NAMALWA (cell line): ENCODE results near the gene IGSF10.
A peak's percentile ranks its signal among the peaks of the same experiment; 100 is the strongest.

Experiments used
- DNase-seq: peaks from one replicate; pipeline ENCODE4 v3.0.0-alpha.2; 2015; ENCODE audit warnings: low spot score

Gene IGSF10

GRCh38 chr3:151460228-151460627, 633 bp downstream of the IGSF10 start:
- no peak for DNase-seq

GRCh38 chr3:151459358-151459757, 1.5 kb downstream of the IGSF10 start:
- DNase-seq, result no peak

DNA sequence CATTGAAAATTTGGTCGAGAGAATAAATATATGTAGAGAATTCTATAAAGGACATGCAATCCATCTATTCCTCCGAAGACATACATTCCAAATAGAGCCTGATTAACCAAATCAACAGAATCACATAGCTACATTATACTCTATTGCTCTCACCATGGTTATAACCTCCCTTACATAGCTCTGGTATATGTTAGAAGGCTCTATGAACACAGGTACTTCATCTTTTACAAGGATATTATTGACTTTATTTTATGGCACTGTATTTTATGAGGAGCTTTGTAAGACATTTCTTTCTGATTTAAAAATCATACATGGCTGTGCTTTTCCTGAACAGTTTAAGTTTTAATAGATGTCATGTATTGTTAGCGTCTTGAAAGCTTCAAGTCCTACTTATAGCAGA, 4.8 kb downstream of the IGSF10 start:
- DNase-seq, result no peak

DNA sequence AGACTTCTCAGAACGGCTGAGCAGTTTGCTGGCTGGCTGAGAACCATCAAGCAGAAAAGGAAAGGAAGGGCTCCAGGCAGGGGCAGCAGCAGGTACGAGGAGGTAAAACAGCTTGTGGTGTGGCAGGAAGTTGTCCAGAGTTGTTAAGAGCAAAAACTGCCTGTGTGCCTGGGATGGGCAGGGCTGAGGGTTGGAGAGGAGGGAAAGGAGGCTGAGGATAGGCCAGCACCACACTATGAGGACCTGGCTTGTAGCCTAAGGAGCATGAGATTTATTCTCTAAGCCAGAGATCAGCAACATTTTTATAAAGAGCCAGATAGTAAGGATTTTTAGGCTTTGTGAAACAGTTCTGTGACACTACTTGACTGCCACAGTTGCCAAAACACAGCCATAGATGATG, 8.0 kb downstream of the IGSF10 start:
- DNase-seq, result no peak

DNA sequence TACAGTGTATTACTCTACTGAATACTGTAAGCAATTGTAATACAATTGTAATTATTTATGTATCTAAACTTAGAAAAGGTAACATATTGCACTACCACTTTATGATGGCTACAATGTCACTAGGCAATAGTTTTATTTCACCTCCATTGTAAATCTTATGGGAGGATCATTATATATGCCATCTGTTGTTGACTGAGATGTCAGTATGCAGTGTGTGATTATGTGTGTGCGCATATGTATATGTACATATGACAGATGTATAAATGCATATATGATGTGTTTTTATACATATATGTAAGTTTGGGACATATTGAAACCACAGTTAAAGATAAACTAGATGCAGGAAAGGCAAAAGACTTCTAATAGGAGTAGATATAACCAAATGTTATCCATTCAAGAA, 8.5 kb downstream of the IGSF10 start:
- no peak for DNase-seq

DNA sequence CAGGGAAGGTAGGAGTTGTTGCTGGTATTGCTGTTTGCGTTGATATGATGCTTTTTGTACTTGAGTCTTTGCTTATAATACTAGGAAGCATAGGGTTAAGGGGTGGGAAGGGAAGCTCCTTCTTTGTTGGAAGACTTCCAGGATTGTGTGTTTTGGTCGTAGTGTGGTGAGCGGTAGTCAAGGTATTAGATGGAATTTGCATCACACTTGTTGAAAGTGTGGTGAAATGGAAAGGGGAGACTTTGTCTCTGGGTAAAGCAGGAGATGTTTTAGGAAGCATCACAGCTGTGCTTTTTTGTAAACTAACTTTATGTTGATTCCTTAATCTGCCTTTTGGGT, 14.9 kb downstream of the IGSF10 start:
- DNase-seq, result no peak

DNA sequence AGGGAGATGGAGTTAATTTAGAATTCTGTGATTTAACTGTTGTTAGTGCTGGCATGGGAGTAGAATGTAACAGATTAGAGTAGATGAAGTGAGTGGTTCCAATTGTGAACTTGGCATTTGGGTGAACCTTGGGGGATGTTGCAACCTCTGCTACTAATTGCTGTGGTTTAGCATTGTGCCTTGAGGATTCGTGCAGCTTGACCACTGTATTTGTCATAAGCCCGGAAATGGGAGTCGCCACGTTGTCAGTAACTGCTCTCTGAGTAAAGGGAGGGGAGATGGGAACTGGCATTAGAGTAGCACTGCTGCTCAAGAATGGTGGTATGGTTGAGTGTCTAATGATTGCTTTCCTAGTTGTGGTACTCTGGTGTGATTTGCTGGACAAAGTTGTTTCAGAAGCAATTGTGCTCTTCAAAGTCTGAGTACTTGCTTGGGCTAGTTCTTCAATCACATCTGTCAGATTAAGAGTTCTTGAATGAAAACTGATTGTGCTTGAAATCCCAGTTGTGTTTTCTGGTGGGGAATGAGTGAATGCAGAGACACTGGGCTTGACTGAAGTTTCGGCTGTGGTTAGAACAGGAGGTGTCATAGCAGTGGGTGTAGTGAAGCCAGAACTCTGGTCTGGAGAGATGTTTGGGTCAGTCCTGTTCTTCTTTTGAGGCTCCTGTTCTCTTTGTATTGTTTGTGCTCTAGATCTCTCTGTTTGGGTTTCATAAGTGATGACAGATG, 15.4 kb downstream of the IGSF10 start:
- DNase-seq, result no peak

DNA sequence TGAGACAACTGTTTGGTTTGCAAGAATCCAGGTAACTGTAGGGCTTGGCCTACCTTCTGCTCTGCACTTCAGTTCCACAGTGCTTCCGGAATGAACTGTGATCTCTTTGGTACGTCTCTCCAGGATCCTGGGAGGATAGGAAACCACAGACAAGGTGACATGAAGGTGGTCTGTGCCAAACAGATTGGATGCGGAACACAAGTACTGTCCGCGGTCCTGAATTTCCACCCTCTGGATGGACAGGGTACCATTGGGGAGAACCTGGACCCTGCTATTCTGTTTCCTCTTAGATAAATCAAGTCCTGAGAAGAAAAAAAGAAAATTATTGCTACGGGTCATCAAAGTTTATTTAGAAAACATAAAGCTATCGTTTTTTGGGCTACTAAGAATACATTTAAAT, 17.3 kb downstream of the IGSF10 start:
- no peak for DNase-seq

- no peak for DNase-seq
Observed at GRCh38 chr3:151440940-151441339, 19.9 kb downstream of the IGSF10 start.

DNA sequence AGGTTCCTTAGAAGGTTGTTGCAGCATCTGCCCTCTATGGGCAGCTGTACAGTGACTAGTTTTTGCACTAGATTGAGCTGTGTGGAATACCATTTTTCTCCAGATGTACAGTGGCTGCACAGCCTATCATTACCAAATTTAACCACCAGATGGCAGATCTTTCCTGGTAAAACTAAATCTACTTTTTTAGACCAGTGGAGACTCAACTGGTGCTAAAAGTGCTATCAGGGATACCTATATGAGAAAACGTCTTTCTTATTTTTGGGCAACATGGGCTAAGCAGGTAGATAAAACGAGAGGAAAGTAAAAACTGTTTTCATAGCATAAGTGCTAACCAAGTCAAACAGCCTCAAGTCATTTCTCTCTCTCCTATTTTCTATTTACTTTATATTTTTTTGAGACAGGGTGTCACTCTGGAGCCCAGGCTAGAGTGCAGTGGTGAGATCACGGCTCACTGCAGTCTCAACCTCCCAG, 21.2 kb downstream of the IGSF10 start:
- DNase-seq, result peak; percentile 89

GRCh38 chr3:151437906-151438305, 23.0 kb downstream of the IGSF10 start:
- DNase-seq, result no peak

DNA sequence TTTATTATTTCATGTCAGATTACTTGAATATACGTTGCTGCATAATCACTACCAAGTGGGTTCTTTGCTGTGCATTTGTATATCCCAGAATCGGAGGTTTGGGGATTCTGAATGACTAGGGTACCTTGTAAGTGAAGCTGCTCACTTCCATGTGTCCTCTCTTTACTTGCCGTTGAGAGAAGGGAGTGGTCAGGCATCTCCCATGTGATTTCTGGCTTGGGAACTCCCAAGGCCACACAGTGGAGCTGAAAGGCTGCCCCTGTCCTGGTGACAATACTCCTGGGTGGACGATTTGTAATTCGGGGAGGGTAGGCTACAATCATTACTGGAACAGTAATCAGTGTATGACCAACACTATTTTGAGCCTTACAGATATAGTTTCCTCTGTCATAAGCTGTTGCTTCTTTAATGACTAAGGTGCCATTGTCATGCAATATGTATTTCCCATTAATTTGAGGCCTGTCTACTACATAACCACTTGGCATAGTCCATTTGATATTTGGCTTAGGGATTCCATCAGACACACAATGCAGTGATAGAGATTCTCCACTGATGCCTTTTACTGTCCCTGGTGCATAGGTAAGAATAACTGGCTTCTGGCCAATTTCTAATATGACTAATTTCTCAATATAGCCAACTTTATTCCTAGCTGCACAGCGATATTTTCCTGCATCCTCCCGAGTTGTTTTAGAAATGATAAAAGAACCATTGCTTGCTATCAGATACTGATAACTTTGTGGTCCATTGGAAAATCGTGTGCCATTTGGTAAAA, 24.0 kb downstream of the IGSF10 start:
- DNase-seq, result no peak

DNA sequence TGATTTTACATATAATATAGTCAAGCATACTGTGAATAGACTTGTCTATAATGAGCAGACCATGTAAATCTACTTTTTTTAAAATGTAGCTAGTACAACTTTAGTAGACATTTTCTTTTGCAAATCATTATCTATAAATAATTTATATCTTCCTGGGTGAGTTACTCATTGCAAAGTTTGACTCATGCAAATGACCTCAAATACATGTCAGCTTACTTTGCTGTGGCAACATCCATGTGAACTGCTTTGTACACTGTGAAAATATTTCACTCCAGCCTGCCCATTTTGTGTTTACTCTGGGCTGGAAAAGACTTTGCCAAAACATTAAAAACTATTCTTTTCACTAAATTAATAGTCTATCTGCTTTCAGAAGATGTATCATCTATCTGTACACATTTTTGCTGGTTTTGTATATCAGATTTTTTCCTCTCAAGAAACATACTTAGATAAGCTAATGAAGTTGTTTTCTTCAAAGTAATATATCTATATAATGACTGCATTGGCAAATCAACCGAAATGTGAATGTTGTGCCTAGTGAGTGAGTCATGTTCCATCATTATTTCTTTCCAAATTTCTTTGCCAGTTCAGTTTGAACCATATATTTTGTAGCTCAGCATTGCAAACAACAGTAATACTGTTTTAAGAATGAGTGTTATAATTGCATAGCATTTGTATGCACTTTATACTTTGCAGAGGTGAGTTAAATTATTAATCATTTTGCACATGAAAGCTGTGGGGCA, 26.5 kb downstream of the IGSF10 start:
- DNase-seq, result no peak

DNA sequence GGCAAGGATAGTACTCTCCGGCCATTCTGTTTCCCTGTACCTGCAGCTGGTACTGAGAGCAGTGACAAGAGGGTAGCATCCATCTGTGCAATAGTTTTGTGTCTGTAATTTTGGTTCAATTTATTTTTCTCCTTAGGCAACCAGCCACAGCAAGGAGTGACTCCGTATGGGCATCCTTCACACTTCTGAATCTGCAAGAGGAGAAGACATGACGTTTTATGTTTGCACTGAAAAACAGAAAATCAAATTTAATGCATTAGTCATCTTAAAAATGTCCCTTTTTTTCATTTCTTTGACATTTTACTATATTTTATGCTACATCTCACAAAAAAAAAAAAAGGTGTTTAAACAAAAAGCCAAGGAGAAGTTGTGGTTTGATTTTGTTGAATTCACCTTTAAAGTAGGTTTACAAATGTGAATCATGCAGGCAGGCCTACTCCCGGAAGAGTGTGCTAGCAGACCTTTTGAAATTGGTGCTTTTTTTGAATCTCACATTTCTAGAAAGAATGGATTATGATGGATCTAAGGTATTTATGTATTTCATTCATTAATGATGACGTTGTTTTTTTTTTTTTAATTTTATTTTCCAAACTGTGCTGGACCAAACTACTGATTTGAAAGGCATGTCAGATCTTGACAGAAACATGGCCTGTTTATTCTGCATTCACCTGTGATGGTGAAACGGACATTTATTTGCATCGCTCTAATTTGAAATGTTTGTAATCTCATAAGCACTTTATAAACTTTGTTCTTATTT, 28.1 kb downstream of the IGSF10 start:
- DNase-seq, result no peak

DNA sequence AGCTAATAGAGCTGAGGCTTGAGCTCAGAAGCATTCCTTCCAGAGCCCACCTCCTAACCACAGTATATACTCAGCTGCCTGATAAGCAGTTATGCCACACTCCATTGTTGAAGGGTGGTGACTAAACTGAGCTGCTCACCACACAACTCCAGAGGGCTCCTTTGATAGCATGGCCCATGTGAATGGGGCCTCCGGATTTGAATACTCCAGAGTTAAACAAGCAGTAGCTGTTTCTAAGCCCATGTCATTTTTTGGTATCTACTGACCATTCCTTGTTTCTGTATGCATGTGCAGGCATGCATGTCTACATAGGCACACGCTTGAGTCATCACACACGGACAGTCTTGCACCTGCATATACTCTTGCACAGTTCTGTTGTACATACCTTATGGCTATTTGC, 28.9 kb downstream of the IGSF10 start:
- no peak for DNase-seq

DNA sequence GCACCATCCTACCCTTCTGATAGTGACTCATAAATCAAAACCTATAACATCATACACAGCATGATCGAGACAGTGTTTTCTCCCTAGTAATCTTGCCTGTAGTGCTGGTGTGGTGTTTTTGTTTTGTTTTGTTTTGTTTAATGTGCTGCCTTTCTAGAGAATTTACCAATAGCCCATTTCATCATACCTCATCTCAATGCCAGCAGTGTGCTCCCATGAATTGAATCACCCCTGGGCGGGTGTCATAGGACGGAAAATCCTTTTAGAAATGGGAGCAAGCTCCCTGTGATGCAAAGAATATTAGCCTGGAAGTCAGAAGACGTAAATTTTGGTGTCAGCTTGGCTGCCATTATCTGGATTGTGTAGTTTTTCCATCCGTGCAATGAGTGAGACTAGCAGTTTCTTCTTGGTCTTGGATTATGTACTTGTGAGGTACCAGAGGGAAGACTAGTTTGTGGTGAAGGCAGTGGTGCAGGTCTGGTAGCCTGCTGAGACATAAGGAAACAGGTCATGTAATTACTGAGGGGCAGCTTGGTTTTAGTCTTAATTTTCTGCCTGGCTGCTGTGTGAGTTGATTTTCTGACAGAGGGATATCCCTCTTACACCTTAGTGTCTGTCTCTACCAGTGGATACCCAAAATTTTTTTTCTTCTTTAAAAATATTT, 29.9 kb downstream of the IGSF10 start:
- no peak for DNase-seq

DNA sequence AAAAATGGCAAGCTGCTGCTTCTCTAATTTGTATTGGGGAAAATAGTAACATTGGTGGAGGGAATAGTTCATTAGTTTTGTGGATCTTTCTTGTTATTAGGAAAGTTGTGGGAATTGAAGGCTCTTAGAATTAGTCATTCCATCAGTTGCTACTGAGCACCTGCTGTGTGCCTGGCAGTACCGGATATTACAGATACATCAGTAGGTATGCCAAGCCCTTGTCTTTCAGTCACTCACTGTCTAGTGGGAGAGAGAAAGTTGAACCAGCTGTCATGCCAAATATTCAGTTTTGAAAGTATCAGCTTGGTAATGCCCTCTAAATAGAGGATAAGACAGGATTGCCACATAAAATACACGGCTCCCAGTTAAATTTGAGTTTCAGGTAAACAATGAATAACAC, 32.5 kb downstream of the IGSF10 start:
- DNase-seq, result no peak

DNA sequence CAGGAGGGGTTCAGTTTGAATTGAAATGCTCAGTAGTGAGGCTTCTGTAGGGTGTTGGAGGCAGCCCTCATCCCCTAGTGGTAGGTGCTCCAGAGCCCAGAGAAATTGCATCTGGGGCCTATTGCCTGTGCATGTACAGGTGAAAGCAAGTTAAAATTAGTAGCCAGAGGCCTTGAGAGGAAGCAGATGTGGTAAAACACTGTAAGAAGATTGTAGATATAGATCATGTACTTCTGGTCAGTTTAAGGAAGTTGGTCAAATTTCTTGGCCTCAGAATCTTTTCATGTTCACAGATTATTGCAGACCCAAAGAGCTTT, 34.6 kb downstream of the IGSF10 start:
- DNase-seq, result peak; percentile 55

GRCh38 chr3:151425627-151426340, 35.1 kb downstream of the IGSF10 start:
- DNase-seq, result peak; percentile 56

DNA sequence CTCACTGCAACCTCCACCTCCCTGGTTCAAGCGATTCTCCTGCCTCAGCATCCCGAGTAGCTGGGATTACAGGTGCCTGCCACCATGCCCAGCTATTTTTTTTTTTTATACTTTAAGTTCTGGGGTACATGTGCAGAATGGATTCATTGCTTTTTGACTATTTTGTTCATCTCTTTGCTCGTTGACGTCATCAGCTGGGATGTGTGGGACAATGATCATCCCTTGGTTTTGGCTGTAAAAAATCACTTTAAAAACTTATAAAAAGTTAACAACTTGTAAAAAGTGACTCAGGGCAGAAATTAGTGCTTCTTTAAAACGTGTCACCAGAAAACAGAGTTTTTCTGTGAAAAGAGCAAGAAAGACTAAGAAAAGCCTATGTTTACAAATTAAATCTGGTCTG, 37.8 kb downstream of the IGSF10 start:
- no peak for DNase-seq

DNA sequence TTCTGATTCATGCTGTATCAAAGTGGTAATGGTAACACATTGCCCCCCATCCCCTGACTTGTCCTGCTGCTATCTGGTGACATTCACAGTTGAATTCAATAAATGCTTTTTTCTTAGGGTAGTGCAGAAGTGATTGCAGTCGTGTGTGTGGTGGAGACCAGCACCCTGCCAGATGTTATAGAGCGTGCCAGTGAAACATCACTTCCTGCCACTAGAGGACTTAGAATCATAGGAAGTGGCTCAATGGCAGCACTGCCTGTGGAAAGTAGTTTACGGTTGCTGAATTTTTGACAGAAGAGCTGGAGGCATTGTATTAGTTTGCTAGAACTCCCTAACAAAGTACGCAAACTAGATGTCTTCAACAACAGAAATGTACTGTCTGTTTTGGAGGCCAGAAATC, 38.9 kb downstream of the IGSF10 start:
- peak; percentile 18 for DNase-seq
